Panc1 (cell line): ENCODE data around the gene MINDY4. TPM values are rescaled to one million over a fixed set of nuclear protein-coding genes. Genes with fewer than 3 reads are reported as not detected.

Experiments
- ATAC-seq: fragments of 200-7000 bp; cut with Tn5 transposase; 2 replicates; pipeline ENCODE4 v1.9.1; 2020; ENCODE audit warnings: mild to moderate bottlenecking, moderate library complexity
- BruUV-seq: library from RNA; stranded (reverse); fragments of 400-500 nt; replicated peaks from 2 replicates; lab custom pipeline; 2021; lab: Mats Ljungman, UMichigan
- CTCF ChIA-PET: fragments of 300-600 bp; sonication (Branson Sonifier 250); formaldehyde crosslinking; loops from one replicate; lab custom pipeline; 2022; ENCODE audit warnings: antibody characterized with exemption; lab: Charles Lee
- POLR2A ChIA-PET: fragments of 300-600 bp; sonication (Branson Sonifier 250); formaldehyde crosslinking; loops from one replicate; lab custom pipeline; 2022; ENCODE audit warnings: antibody characterized with exemption; lab: Charles Lee
- DNase-seq: peaks from one replicate; pipeline ENCODE4 v3.0.0-alpha.2; 2010; ENCODE audit warnings: low read depth, low spot score
- H3K27ac ChIP-seq: 2 replicates; pipeline ENCODE4 v1.5.1; 2011; ENCODE audit warnings: mild to moderate bottlenecking, low read length, inconsistent platforms
- H3K27me3 ChIP-seq: fragments of 200-500 bp; sonication (Bioruptor generic); 2 replicates; pipeline ENCODE4 v1.6.0; 2014; ENCODE audit warnings: low read length, inconsistent platforms; ENCODE audit not compliant: control insufficient read depth, insufficient read depth
- H3K36me3 ChIP-seq: fragments of 200-500 bp; sonication (Bioruptor generic); 2 replicates; pipeline ENCODE4 v1.5.1; 2014; ENCODE audit warnings: inconsistent platforms, mild to moderate bottlenecking, low read length, moderate library complexity; ENCODE audit not compliant: control insufficient read depth, insufficient read depth
- H3K4me1 ChIP-seq: 2 replicates; pipeline ENCODE4 v1.5.1; 2011; ENCODE audit warnings: inconsistent platforms, mild to moderate bottlenecking, low read length, moderate library complexity; ENCODE audit not compliant: control insufficient read depth, insufficient read depth
- H3K4me3 ChIP-seq, 2 experiments: 2 replicates each; pipeline ENCODE4 v1.5.1; 2011 to 2012; ENCODE audit warnings: low read depth in 2 of 2, low read length in 2 of 2, mild to moderate bottlenecking in 2 of 2, inconsistent platforms in 1 of 2, moderate library complexity in 1 of 2
- H3K9me3 ChIP-seq: fragments of 200-500 bp; sonication (Bioruptor generic); 2 replicates; pipeline ENCODE4 v1.5.1; 2014; ENCODE audit warnings: low read depth, mild to moderate bottlenecking, inconsistent platforms, low read length, moderate library complexity; ENCODE audit not compliant: control insufficient read depth, insufficient read depth
- POLR2AphosphoS5 ChIP-seq: IDR thresholded peaks from 2 replicates; pipeline ENCODE4 v1.6.1; 2012; ENCODE audit warnings: mild to moderate bottlenecking, low read depth, low read length, moderate library complexity
- REST ChIP-seq, 2 experiments: IDR thresholded peaks; 2 replicates each; pipeline ENCODE4 v1.6.1; 2011 to 2012; ENCODE audit warnings: low read depth in 2 of 2, control low read depth in 1 of 2, low read length in 1 of 2, mild to moderate bottlenecking in 1 of 2, moderate library complexity in 1 of 2; ENCODE audit not compliant: insufficient read depth in 1 of 2
- SIN3A ChIP-seq: IDR thresholded peaks from 2 replicates; pipeline ENCODE4 v1.6.1; 2012; ENCODE audit warnings: low read depth, mild to moderate bottlenecking, low read length, moderate library complexity, borderline replicate concordance; ENCODE audit not compliant: insufficient read depth
- TCF7L2 ChIP-seq: IDR thresholded peaks from 2 replicates; pipeline ENCODE4 v1.6.1; 2011; ENCODE audit warnings: mild to moderate bottlenecking, low read depth, low read length, inconsistent platforms
- in situ Hi-C: cut with HindIII; loops from 2 replicates; pipeline ENCODE4 v1.10.0; 2016; ENCODE audit warnings: low sequenced_read_pairs, low pct_unique_long_range_greater_than_20kb
- intact Hi-C: fragments of 100-400 bp; cut with micrococcal nuclease; formaldehyde crosslinking; loops from one replicate; pipeline ENCODE4 v1.10.0; 2022; ENCODE audit not compliant: unreplicated experiment
- total RNA-seq: library from RNA; stranded (reverse); gene quantifications from one replicate; pipeline ENCODE4 v1.2.1, GENCODE V29; 2021; ENCODE audit not compliant: unreplicated experiment
- TF ChIP-seq, protein P1 (sequence below): fragments of 450-650 bp; IDR thresholded peaks from 2 replicates; pipeline ENCODE4 v1.5.1; 2017; ENCODE audit warnings: mild to moderate bottlenecking

MINDY4 gene
- total RNA-seq, 1 experiment from 2014 or later: 6.2 TPM

DNA sequence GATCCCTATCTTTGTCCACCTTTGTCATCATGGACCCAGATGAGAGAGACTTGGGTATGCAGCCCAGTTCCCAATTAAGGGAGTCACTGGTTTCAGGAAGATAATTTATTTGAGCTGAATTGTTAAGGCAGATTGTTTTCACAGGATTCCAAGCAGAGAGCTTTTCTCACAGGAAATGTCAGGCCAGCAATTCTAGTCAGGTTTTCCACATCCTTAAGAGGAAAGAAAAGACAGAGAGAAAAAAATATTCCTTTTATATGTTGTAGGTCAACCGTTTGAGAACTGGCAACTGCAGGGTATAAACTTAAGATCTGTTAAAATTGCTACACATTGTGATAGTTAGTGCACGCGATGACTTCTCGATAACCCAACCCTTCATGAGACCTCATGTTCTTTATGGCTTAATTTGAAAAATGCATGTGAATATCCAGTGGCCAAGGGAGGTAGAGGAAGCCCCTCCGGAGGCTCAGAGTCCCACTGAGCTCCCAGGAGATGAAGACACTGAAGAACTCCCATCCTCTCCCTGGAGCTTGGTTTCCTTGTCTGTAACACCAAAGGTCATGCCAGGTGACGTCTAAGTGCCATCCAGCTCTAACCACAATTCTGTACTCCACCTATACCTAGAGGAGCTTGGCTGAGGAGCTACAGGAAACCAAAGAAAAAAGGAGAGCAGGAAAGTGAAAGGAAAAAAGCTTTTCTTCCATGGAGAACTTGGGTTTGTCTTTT, 45.6 kb downstream of the MINDY4 start:
- DNase-seq (no peak), ATAC-seq (no peak)
- no TSS peak for BruUV-seq
- TF ChIP-seq REST (IDR thresholded peaks at IDR 0.05; ENCODE audit: insufficient read depth in 1 of 2, low read depth in 2 of 2, low read length in 1 of 2): no peak
- no peak for TF ChIP-seq POLR2AphosphoS5
- TF ChIP-seq TCF7L2: no peak
- TF ChIP-seq SIN3A: no peak
- TF ChIP-seq, protein P1, sequence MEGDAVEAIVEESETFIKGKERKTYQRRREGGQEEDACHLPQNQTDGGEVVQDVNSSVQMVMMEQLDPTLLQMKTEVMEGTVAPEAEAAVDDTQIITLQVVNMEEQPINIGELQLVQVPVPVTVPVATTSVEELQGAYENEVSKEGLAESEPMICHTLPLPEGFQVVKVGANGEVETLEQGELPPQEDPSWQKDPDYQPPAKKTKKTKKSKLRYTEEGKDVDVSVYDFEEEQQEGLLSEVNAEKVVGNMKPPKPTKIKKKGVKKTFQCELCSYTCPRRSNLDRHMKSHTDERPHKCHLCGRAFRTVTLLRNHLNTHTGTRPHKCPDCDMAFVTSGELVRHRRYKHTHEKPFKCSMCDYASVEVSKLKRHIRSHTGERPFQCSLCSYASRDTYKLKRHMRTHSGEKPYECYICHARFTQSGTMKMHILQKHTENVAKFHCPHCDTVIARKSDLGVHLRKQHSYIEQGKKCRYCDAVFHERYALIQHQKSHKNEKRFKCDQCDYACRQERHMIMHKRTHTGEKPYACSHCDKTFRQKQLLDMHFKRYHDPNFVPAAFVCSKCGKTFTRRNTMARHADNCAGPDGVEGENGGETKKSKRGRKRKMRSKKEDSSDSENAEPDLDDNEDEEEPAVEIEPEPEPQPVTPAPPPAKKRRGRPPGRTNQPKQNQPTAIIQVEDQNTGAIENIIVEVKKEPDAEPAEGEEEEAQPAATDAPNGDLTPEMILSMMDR: no peak
- no peaks in the 10 kb centered on the region for H3K27me3 ChIP-seq
- H3K36me3 ChIP-seq: no peaks in the 10 kb centered on the region
- CTCF ChIA-PET: no interaction called here
- H3K9me3 ChIP-seq: no peaks in the 10 kb centered on the region
- intact Hi-C loops: no loop called here
- POLR2A ChIA-PET: interaction anchor here (0.6 to 0.9 kb wide), 3 partner anchors 12 to 167 kb away, joined by 5 to 17 read pairs (median 13); no protein-coding TSS in a partner anchor
- in situ Hi-C loops: no loop called here
- no peaks in the 10 kb centered on the region for H3K4me1 ChIP-seq
- no peak overlapping the region for H3K4me3 ChIP-seq
- no peak overlapping the region for H3K27ac ChIP-seq

- Histone ChIP-seq H3K4me1 (no peaks in the 10 kb centered on the region), H3K27me3 (no peaks in the 10 kb centered on the region), H3K36me3 (no peaks in the 10 kb centered on the region), H3K4me3 (no peak overlapping the region), H3K9me3 (no peaks in the 10 kb centered on the region), H3K27ac (no peak overlapping the region)
- intact Hi-C loops: no loop called here
- ChIA-PET POLR2A (interaction anchor here (0.7 to 0.9 kb wide), 2 partner anchors 12 to 110 kb away, joined by 13 to 17 read pairs; no protein-coding TSS in a partner anchor), CTCF (no interaction called here)
- DNase-seq: no peak
- TF ChIP-seq, protein P1: no peak
- TF ChIP-seq POLR2AphosphoS5 (no peak), SIN3A (no peak), REST (IDR thresholded peaks at IDR 0.05; ENCODE audit: insufficient read depth in 1 of 2, low read depth in 2 of 2, low read length in 1 of 2) (no peak)
- ATAC-seq: no peak
- no TSS peak for BruUV-seq
- in situ Hi-C loops: no loop called here
Observed at GRCh38 chr7:30817371-30817767, 46.2 kb downstream of the MINDY4 start.
